Loucy (cell line): ENCODE results near the gene GDF7.

Experiments used
- EZH2phosphoT487 ChIP-seq: fragments of 200-600 bp; IDR thresholded peaks from 2 replicates; pipeline ENCODE4 v1.6.1; 2018; ENCODE audit warnings: antibody characterized with exemption, mild to moderate bottlenecking, moderate library complexity, borderline replicate concordance
- TF ChIP-seq, protein P1 (sequence below): fragments of 200-600 bp; sonication (generic); conservative IDR thresholded peaks from 2 replicates; pipeline ENCODE4 v1.5.1; 2014; ENCODE audit warnings: mild to moderate bottlenecking, antibody characterized with exemption, low read length

DNA sequence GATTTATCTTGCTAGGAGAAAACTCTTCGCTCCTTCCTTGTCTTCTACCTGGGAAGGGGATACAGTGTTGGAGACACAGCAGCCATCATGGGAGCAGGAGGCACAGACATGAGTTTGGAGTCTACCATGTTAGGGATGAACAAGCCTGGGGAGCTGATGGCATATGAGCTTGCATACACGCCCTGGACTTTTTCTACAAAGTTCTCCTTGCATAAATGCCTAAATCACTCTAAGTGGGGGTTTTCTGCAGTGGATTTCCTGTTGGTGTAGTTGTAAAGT lies 12.5 kb upstream of the GDF7 start:
- TF ChIP-seq, protein P1, sequence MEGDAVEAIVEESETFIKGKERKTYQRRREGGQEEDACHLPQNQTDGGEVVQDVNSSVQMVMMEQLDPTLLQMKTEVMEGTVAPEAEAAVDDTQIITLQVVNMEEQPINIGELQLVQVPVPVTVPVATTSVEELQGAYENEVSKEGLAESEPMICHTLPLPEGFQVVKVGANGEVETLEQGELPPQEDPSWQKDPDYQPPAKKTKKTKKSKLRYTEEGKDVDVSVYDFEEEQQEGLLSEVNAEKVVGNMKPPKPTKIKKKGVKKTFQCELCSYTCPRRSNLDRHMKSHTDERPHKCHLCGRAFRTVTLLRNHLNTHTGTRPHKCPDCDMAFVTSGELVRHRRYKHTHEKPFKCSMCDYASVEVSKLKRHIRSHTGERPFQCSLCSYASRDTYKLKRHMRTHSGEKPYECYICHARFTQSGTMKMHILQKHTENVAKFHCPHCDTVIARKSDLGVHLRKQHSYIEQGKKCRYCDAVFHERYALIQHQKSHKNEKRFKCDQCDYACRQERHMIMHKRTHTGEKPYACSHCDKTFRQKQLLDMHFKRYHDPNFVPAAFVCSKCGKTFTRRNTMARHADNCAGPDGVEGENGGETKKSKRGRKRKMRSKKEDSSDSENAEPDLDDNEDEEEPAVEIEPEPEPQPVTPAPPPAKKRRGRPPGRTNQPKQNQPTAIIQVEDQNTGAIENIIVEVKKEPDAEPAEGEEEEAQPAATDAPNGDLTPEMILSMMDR: no peak
- no peak for TF ChIP-seq EZH2phosphoT487
